Astrocyte of the cerebellum (primary cell): ENCODE results near the gene SETD4.
"Not testable (repeated sequence)": the region's sequence is repeated elsewhere in the genome, so short reads cannot be mapped to it uniquely, and the experiment has no call there.

Experiments used
- DNase-seq: peaks from one replicate; pipeline ENCODE4 v3.0.0-alpha.2; 2011; ENCODE audit warnings: low read depth
- H3K4me3 ChIP-seq: 2 replicates; pipeline ENCODE4 v1.5.1; 2011; ENCODE audit warnings: mild to moderate bottlenecking, low read depth, low read length, moderate library complexity
- in situ Hi-C: cut with HindIII; loops from 2 replicates; pipeline ENCODE4 v1.10.0; 2017; ENCODE audit warnings: low sequenced_read_pairs
- TF ChIP-seq, protein P1 (sequence below): IDR thresholded peaks from 2 replicates; pipeline ENCODE4 v1.5.1; 2012; ENCODE audit warnings: low read length, low read depth, moderate library complexity, mild to moderate bottlenecking; ENCODE audit errors: missing control alignments

Gene SETD4

DNA sequence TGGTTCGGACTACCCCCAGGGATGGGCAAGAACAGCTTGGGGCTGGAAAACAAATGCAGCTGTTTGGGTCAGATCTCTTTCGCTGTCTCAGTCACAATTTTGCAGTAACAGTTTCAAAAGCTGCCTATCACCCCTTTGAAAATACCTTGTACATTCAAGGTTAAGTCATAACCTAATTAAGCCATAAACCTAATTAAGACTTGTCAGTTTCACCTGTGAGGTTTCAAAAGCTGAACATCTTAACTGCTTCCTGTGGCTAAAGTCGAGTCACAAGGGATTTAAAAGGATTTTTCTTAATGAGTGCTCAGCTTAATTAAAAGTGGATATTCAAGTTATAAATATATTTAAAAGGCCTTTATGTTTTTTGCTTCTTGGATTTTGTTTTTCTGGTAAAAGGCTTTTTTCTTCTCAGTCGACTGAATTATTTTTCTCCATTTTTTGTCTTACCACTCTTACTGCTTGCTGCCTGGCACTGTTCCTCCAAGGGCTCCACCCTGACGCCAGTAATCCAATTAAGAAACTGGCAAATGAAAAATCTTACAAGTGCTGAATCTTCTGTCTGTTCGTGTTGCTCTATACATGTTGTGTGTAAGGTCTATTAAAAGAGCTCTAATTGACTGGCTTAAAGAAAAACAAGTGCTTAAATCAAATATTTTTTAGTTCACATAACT lies 40.8 kb upstream of the SETD4 start:
- TF ChIP-seq, protein P1, sequence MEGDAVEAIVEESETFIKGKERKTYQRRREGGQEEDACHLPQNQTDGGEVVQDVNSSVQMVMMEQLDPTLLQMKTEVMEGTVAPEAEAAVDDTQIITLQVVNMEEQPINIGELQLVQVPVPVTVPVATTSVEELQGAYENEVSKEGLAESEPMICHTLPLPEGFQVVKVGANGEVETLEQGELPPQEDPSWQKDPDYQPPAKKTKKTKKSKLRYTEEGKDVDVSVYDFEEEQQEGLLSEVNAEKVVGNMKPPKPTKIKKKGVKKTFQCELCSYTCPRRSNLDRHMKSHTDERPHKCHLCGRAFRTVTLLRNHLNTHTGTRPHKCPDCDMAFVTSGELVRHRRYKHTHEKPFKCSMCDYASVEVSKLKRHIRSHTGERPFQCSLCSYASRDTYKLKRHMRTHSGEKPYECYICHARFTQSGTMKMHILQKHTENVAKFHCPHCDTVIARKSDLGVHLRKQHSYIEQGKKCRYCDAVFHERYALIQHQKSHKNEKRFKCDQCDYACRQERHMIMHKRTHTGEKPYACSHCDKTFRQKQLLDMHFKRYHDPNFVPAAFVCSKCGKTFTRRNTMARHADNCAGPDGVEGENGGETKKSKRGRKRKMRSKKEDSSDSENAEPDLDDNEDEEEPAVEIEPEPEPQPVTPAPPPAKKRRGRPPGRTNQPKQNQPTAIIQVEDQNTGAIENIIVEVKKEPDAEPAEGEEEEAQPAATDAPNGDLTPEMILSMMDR, result no peak
- no peak overlapping the region for H3K4me3 ChIP-seq
- no peak for DNase-seq
- in situ Hi-C loops, result no loop called here

DNA sequence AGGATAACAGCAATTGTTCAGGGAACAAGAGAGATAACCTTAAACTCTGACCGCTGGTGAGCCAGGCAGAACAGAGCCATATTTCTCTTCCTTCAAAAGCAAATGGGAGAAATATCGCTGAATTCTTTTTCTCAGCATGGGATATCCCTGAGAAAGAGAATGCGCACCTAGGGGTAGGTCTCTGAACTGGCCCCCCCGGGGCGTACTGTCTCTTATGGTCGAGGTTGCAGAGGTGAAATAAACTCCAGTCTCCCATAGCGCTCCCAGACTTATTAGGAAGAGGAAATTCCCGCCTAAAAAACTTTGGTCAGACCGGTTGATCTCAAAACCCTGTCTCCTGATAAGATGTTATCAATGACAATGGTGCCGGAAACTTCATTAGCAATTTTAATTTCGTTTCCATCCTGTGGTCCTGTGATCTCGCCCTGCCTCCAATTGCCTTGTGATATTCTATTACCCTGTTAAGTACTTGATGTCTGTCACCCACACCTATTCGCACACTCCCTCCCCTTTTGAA lies 39.4 kb upstream of the SETD4 start:
- in situ Hi-C loops, H3K4me3 ChIP-seq: not testable (repeated sequence)

DNA sequence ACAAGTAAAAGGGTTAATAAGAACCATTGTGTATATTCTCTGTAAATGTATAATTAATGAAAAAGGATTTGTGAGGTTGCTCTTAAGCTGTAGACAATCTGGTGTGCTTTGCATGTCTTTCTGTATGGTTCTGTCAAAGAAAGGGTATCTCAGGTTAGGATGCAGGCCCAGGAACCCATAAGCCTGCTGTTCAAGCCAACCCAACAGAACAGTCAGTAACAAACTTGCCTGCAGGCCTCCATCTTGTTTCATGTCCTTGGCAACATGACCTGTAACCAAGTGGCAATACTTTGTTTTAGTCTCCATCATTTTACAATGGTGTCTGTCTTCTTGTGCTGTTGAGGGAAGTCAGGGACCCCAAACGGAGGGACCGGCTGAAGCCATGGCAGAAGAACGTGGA lies 38.7 kb upstream of the SETD4 start:
- no peak for DNase-seq
- in situ Hi-C loops, result no loop called here
- no peak overlapping the region for H3K4me3 ChIP-seq
- TF ChIP-seq, protein P1, result no peak

More for the DNA sequence above, 39.4 kb upstream of the SETD4 start:
- DNase-seq, result not testable (repeated sequence)

DNA sequence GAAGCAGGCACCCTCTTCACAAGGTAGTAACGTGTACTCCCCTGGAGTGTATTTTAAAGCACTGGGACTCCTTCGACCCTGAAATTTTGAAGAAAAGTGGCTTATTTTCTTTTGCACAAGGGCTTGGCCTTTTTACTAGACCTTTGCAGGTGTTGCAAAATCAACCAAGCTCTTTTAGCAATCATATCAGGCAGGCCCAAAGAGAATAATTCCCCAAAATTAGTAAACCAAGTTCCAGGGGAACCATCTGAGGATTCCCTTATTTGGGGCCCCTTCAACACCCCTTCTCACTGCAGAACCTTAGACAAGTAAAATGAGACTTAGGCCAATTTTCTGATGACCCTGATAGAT lies 37.8 kb upstream of the SETD4 start:
- TF ChIP-seq, protein P1, result no peak
- H3K4me3 ChIP-seq, result no peak overlapping the region
- in situ Hi-C loops, result no loop called here
- no peak for DNase-seq

DNA sequence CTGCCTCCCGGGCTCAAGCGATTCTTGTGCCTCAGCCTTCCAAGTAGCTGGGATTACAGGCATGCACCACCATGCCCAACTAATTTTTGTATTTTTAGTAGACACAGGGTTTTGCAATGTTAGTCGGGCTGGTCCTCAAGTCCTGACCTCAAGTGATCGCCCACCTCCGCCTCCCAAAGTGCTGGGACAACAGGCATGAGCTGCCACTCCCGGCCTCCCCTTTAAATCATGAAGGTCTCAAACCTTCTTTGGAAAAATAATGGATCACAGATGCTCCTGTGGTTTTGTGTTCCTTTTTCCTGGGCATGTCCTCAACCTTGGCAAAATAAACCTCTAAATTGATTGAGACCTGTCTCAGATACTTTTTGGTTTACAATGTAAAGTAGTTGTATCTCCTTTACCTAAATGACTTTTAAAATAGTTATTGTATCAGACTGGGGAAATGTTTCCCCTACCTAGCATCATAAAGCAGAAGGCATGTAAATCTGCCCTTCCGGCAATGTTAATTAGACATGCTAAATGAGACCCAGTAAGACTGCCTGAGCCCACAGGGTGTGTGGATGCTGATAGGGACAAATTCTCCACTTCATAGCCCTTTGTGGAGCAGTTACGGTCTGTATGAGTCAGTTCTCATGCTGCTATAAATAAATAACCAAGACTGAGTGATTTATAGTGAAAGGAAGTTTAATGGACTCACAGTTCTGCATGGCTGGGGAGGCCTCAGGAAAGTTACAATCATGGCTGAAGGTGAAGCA lies 37.3 kb upstream of the SETD4 start:
- peak; percentile 23 for DNase-seq
- TF ChIP-seq, protein P1, result no peak

DNA sequence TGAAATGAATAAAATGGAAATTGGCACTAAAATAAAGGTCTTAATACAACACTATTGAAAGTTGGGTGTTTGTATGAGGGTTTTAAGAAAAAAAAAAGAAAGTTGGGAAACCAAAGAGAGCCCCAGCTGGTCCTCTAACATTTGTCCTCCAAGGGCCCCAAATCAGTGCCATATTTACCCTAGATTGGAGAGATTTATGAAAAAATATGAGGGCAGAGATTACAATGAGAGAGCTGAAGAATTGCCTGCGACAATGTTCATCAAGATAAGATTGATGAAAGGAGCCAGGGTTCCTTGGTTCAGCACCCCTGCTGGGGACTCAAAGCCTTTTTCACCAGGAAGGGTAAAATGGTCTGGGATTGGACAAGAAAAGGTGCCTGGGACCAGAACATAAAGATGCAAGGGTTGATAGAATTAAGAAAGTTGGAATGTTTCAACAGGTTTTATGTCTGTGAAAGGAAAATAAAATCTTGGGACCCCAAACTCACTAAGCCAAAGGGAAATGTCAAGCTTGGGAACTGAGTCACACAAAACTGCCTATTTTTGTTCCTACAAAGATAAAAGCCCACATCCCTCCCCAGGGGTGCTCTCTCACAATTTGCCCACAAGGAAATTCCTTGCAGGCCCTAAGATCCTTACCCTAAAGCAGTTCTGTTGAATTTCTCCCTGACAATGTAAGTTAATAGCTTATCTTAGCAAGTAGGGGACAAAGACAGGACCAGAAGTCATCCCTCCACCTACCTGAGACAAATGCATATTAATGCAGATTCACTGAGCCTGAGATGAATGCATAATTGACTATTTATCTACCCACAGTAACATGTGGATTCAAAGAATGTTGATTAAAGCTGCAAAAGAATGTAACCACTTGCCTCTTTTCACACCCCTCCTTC lies 36.3 kb upstream of the SETD4 start:
- in situ Hi-C loops, result no loop called here
- DNase-seq, result no peak
- TF ChIP-seq, protein P1, result no peak
- H3K4me3 ChIP-seq, result no peak overlapping the region

More for the DNA sequence above, 37.3 kb upstream of the SETD4 start:
- no peak overlapping the region for H3K4me3 ChIP-seq
- in situ Hi-C loops, result no loop called here

DNA sequence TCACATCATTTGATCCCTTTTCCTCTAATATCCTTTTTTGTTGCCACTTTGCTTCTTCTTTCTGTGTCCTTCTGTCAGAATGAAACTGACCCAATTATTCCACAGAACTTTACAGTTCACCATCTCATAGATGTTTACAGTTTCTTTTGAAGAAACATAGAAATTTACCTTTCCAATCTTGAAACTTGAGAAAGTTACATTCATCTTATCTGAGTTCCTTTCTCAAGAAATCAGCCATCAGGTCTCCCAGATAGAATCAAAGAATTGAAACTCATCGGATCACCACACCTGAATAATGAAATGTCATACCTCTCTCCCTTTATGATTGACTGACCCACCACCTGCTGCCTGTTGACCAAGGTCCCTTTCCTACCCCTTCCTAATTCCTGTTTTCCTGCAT lies 33.2 kb upstream of the SETD4 start:
- TF ChIP-seq, protein P1, result no peak
- DNase-seq, result no peak
- no peak overlapping the region for H3K4me3 ChIP-seq
- in situ Hi-C loops, result no loop called here
